Activated CD4-positive, alpha-beta T cell treated with anti-CD3 and anti-CD28 coated beads for 1 hour (primary cell): ENCODE measurements around the gene MISP.
"Not testable (repeated sequence)": the region's sequence is repeated elsewhere in the genome, so short reads cannot be mapped to it uniquely, and the experiment has no call there.

Experiments used
- DNase-seq: peaks from one replicate; pipeline ENCODE4 v3.0.0-alpha.2; 2020

MISP gene, protein sequence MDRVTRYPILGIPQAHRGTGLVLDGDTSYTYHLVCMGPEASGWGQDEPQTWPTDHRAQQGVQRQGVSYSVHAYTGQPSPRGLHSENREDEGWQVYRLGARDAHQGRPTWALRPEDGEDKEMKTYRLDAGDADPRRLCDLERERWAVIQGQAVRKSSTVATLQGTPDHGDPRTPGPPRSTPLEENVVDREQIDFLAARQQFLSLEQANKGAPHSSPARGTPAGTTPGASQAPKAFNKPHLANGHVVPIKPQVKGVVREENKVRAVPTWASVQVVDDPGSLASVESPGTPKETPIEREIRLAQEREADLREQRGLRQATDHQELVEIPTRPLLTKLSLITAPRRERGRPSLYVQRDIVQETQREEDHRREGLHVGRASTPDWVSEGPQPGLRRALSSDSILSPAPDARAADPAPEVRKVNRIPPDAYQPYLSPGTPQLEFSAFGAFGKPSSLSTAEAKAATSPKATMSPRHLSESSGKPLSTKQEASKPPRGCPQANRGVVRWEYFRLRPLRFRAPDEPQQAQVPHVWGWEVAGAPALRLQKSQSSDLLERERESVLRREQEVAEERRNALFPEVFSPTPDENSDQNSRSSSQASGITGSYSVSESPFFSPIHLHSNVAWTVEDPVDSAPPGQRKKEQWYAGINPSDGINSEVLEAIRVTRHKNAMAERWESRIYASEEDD

DNA sequence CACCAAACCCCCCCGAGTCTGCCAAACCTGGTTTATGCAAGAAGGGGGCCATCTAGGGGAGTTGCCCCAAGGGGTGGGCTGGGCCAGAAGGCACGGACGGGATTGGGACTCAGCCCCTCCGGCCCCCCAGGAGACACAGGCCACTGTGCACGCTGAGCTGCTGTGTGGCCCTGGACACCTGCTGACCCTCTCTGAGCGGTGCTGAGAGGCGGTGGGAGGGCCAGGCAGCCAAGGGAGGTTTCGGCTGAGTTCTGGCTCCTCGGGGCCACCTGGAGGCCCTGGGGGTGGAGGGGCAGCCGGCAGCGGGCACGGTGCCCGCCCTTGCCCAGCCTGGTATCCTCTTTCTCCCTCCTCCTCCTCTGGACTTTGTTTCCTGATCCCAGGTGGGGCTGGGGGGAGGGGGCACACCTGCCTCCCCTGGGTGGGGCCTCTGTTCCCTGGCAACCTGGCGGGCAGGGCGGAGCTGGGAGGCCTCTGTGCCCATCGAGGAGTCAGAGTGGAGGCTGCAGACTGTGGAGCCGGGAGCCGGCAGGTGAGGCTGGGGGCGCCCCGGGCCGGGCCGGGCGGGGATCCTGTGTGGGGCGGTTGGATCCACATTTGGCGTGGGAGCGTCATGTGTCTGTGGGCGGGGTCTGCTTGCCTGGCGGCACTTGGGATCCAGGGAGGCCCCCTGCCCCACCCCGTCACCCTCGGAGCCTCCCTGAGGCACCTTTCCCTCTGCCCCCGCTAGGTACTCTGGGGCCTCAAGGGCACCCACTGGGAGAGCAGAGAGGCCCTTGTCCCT, at the start of gene MISP:
TSS of gene MISP (plus strand) at position 473 of the 784 bp plus-strand sequence. CDS start 5,835 bp downstream, outside the sequence.
- DNase-seq = no peak

DNA sequence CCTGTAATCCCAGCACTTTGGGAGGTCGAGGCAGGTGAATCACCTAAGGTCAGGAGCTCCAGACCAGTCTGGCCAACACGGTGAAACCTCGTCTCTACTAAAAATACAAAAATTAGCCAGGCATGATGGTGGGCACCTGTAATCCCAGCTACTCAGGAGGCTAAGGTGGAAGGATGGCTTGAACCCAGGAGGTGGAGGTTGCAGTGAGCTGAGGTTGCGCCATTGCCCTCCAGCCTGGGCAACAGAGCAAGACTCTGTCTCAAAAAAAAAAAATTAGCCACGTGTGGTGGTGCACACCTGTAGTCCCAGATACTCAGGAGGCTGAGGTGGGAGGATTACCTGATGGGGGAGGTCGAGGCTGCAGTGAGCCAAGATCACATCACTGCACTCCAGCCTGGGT, 48.1 kb upstream of the MISP start:
- not testable (repeated sequence) for DNase-seq

DNA sequence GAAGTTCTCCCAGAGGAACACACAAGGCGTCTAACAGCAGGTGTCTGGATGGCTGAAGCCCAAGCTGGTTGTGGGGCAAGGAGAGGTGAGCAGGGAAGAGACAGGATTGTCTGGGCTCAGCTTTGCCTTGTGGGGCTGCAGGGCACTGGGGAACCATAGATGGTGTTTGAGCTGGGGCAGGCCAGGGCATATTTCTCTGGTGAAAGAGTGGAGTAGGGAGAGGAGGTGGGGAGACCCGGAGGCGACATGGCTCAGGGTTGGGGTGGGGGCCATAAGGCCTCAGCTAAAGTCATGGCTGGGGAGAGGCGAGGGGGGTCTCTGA, 47.6 kb upstream of the MISP start:
- DNase-seq = no peak

GRCh38 chr19:703651-704446, 47.1 kb upstream of the MISP start:
- peak; percentile 42 for DNase-seq

DNA sequence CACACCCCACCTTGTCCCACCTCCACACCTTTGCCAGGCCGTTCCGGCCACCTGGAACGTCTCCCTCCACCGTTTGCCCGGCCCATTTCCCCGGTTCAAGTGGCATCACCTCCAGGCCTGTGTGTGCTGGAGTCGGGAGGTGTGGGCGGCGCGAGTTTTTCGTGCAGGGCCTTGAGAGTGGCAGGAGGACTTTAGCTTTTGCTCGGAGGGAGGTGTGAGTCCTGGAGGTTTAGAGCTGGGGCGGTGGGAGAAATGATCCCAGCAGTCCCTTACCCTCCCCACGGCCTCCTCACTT, 46.5 kb upstream of the MISP start:
- DNase-seq = no peak

GRCh38 chr19:708154-709143, 42.5 kb upstream of the MISP start, which contains the start of gene PALM:
Gene PALM (plus strand): TSS chr19:708935. CDS start chr19:709147, 212 bp downstream.
- DNase-seq = no peak

DNA sequence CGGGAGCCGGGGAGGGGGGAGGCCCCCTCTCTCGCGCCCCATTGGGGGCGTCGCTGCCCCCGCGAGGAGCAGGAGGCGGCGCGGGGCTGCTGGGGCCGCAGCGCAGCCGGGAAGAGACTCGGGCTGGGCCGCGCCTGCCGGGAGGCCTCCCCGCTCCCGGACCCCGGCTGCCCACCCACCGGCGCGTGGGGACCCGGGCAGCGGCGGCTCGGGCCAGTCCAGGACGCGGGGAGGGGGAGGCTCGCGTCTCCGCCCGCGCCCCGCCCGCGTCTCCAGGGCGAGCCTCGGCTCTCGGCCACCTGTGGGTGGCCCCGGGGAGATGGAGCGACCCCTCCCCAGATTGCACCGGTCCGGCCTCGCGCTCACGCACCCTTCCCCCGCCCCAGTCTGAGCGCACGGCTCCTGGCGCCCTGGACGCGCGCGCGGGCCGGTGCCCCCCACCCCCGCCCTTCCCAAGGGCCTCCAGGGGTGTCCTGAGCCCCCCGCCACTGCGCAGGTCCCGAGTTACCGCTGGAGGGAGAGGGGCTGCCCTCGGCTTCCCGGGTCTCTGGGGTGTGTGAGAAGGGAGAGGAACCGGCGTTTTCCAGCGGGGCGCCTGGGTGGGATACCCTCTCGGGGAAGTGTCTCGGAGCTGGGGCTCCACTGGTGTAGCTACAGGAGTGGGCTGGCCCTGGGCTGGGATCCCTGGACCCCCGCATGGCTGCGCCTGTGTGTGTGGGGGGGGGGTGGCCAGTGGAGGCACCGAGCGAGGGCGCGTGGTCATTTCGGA, 41.5 kb upstream of the MISP start:
- DNase-seq = no peak

DNA sequence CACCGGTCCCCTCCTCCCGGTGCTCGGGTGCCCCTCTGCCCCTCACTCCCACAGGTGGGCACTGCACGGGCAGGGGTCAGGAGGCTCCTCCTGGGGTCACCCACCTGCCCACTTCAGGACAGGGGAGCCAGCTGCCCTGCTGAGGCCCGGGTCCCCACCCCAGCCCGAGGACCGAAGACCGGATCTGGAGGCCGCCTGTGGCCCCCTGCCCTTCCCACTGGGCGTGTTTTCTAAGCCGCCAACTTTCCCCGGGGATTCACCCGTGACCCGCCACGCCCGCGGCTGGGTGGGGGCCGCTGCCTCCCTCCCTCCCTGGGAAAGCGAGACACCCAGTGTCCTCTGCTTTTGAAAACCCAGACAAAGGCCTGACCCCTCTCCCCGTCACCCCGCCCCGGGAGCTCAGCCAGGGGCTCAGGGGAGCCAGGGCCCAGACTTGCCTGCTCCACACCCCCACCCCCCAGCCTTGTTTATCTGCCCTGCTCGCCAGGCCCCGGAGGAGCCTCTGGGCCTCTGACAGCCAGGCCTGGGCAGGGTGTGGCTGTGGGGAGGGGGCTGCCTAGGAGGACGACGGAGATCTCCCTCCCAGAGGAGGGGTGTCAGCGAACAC, 40.8 kb upstream of the MISP start:
- no peak for DNase-seq

- DNase-seq = no peak
Measured at GRCh38 chr19:710767-711166, 40.1 kb upstream of the MISP start.

DNA sequence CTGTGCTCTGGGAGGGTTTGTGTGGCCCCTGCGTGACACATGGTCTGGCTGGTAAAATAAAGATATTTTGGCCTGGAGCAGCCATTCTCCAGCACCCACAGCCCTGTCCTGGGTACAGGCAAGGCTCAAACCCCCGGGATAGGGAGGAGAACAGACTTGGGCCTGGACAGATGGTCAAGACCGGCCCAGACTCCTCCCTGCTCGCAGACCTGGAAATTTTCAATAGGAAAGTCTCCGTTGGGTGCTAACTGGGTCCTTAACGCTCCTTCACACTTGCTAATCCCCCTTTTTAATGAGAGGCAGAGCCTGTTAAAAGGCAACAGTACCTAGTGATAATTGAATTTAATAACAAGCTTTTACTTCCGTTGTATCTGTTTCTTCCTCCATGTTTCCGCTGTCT, 39.7 kb upstream of the MISP start:
- DNase-seq = no peak

GRCh38 chr19:715347-715746, 35.6 kb upstream of the MISP start:
- no peak for DNase-seq

GRCh38 chr19:718251-718951, 32.5 kb upstream of the MISP start:
- no peak for DNase-seq

- DNase-seq = no peak
Measured at GRCh38 chr19:718991-719512, 31.9 kb upstream of the MISP start.

GRCh38 chr19:719636-720344, 31.1 kb upstream of the MISP start:
- no peak for DNase-seq

- no peak for DNase-seq
Measured at GRCh38 chr19:720345-721160, 30.4 kb upstream of the MISP start.

DNA sequence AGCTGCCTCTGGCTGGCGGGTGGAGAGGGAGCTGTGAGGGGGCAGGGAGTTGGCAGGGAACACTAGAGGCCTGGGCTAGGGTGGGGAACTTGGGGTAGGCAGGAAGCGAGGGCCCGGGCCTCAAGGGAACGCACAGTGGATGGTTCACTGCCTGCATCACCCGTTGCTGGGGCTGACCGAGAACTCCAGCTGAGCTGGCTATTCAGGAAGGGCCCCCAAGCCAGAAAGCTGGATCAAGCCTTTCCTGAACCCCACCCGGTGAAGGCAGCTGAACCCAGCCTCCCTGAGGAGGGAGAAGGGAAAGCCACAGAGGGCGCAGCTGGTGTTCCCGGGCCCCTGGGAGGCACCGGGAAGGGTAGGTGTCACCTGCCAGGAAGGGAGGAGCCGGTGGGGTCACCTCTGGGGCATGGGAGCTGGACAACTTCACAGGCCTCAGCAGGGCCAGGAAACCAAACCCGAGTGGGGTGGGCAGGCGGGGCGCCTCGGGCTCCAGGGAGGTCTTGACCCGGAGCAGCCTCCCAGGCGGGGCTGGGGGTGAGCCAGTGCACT, 28.3 kb upstream of the MISP start:
- DNase-seq = no peak

GRCh38 chr19:723247-723646, 27.7 kb upstream of the MISP start:
- DNase-seq = no peak

DNA sequence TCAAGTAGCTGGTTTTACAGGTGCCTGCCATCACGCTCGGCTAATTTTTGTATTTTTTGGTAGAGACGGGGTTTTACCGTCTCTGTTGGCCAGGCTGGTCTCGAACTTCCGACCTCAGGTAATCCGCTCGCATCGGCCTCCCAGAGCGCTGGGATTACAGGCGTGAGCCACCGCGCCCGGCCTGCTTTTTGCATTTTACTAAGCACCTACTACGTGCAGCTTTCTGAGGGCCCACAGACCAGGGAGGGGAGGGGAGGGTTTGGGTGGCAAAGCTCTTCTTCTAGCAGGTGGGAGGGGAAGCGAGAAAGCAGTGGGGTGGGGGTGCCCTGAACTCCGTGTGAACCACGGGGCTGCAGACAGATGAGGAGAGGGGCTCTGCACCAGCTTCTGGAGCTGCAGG, 27.2 kb upstream of the MISP start:
- DNase-seq = no peak
